ENCODE results near the gene STAB1. TPM values are rescaled to one million over a fixed set of nuclear protein-coding genes. Genes with fewer than 3 reads are reported as not detected.

STAB1 gene
- total RNA-seq, 2 donors from 2014 or later, result 1.7 to 4.9 TPM

GRCh38 chr3:52512727-52513126 is 17.6 kb downstream of the STAB1 start:
- no peak for ATAC-seq

GRCh38 chr3:52513281-52513680 is 18.1 kb downstream of the STAB1 start:
- no peaks in the 10 kb centered on the region for H3K27me3 Mint-ChIP-seq
- H3K36me3 Mint-ChIP-seq (ENCODE audit: low read depth), result no peaks in the 10 kb centered on the region
- H3K4me1 Mint-ChIP-seq, result no peaks in the 10 kb centered on the region
- ATAC-seq (no peak), DNase-seq (no peak)
- no peak overlapping the region for H3K27ac Mint-ChIP-seq
- no peaks in the 10 kb centered on the region for H3K9me3 ChIP-seq (ENCODE audit: control insufficient read depth, low read length, poor library complexity, severe bottlenecking)
- no peak overlapping the region for H3K4me3 Mint-ChIP-seq

More at GRCh38 chr3:52512727-52513126, 17.6 kb downstream of the STAB1 start:
- no peak for DNase-seq
- Mint-ChIP-seq H3K4me1 (no peaks in the 10 kb centered on the region), H3K27me3 (no peaks in the 10 kb centered on the region), H3K27ac (no peak overlapping the region), H3K36me3 (ENCODE audit: low read depth) (no peaks in the 10 kb centered on the region), H3K4me3 (no peak overlapping the region)
- no peaks in the 10 kb centered on the region for H3K9me3 ChIP-seq (ENCODE audit: control insufficient read depth, low read length, poor library complexity, severe bottlenecking)

- Mint-ChIP-seq H3K27me3 (no peaks in the 10 kb centered on the region), H3K27ac (no peak overlapping the region), H3K36me3 (ENCODE audit: low read depth) (no peaks in the 10 kb centered on the region), H3K4me1 (no peaks in the 10 kb centered on the region), H3K4me3 (no peak overlapping the region)
- ATAC-seq (no peak), DNase-seq (no peak)
- no peaks in the 10 kb centered on the region for H3K9me3 ChIP-seq (ENCODE audit: control insufficient read depth, low read length, poor library complexity, severe bottlenecking)
Observed at GRCh38 chr3:52514576-52514975, 19.4 kb downstream of the STAB1 start.

GRCh38 chr3:52515192-52515591 is 20.1 kb downstream of the STAB1 start:
- no peak for DNase-seq
- H3K4me3 Mint-ChIP-seq, result no peak overlapping the region
- no peaks in the 10 kb centered on the region for H3K27me3 Mint-ChIP-seq
- no peak overlapping the region for H3K27ac Mint-ChIP-seq
- no peaks in the 10 kb centered on the region for H3K9me3 ChIP-seq (ENCODE audit: control insufficient read depth, low read length, poor library complexity, severe bottlenecking)
- no peak for ATAC-seq
- H3K4me1 Mint-ChIP-seq, result no peaks in the 10 kb centered on the region
- no peaks in the 10 kb centered on the region for H3K36me3 Mint-ChIP-seq (ENCODE audit: low read depth)

GRCh38 chr3:52516509-52517195 is 21.5 kb downstream of the STAB1 start:
- no peaks in the 10 kb centered on the region for H3K9me3 ChIP-seq (ENCODE audit: control insufficient read depth, low read length, poor library complexity, severe bottlenecking)
- peaks cover 2% of the 10 kb centered on the region for H3K4me1 Mint-ChIP-seq
- ATAC-seq (no peak), DNase-seq (no peak)
- H3K27me3 Mint-ChIP-seq, result no peaks in the 10 kb centered on the region
- H3K36me3 Mint-ChIP-seq (ENCODE audit: low read depth), result no peaks in the 10 kb centered on the region
- H3K4me3 Mint-ChIP-seq, result no peak overlapping the region
- H3K27ac Mint-ChIP-seq, result no peak overlapping the region

GRCh38 chr3:52517796-52518722 is 22.9 kb downstream of the STAB1 start:
- H3K27ac Mint-ChIP-seq, result no peak overlapping the region

DNA sequence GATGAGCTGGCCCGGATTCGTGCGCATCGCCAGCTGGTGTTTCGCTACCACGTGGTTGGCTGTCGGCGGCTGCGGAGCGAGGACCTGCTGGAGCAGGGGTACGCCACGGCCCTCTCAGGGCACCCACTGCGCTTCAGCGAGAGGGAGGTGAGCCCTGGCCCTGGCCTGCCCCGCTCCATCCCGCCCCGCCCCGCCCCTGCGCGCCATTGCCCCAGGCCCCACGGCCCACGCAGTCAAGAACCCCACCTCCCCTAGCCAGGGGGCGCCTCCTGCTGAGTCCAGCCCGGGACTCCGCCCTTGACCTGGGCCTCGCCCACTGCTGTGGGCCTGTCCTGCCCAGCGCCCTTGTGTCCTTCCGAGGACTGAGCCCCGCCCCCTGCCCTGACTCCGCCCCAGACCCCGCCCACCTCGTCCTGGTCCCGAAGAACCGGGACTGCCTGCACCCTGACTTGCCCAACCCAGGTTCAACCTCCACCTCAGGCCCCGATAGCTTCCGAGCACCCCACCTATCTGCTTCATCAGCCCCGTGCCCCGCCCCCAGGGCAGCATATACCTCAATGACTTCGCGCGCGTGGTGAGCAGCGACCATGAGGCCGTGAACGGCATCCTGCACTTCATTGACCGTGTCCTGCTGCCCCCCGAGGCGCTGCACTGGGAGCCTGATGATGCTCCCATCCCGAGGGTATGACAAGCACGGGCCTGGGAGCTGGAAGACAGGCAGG is 23.7 kb downstream of the STAB1 start:
- Mint-ChIP-seq H3K27ac (no peak overlapping the region), H3K36me3 (ENCODE audit: low read depth) (no peaks in the 10 kb centered on the region), H3K4me1 (peaks cover 2% of the 10 kb centered on the region), H3K27me3 (no peaks in the 10 kb centered on the region), H3K4me3 (no peak overlapping the region)
- DNase-seq (no peak), ATAC-seq (no peak)
- no peaks in the 10 kb centered on the region for H3K9me3 ChIP-seq (ENCODE audit: control insufficient read depth, low read length, poor library complexity, severe bottlenecking)

More at GRCh38 chr3:52517796-52518722, 22.9 kb downstream of the STAB1 start:
- Mint-ChIP-seq H3K36me3 (ENCODE audit: low read depth) (no peaks in the 10 kb centered on the region), H3K4me1 (peaks cover 2% of the 10 kb centered on the region), H3K27me3 (no peaks in the 10 kb centered on the region), H3K4me3 (no peak overlapping the region)
- H3K9me3 ChIP-seq (ENCODE audit: control insufficient read depth, low read length, poor library complexity, severe bottlenecking), result no peaks in the 10 kb centered on the region
- ATAC-seq (no peak), DNase-seq (no peak)

DNA sequence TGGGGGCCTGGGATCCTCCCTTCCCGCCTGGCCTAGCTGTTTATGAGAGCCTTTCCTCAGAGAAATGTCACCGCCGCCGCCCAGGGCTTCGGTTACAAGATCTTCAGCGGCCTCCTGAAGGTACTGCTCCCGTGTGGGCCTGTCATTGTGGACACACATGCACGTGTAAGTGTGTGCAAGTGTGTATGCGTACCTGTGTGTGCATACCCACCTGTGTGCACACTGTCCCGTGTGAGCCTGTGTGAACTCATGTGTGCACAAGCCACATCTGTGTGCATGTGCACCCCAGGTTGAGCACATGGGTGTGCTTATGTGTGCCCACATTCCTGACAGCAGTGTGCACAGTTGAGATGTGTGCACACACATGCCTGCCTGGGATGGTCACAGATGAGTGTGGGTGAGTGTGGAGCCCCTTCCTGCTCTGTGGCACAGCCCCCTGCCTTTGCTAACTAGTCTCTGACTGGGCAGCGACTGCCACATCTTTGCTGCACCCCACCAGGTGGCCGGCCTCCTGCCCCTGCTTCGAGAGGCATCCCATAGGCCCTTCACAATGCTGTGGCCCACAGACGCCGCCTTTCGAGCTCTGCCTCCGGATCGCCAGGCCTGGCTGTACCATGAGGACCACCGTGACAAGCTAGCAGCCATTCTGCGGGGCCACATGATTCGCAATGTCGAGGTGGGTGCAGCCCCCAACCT is 24.5 kb downstream of the STAB1 start:
- Mint-ChIP-seq H3K36me3 (ENCODE audit: low read depth) (no peaks in the 10 kb centered on the region), H3K4me1 (peaks cover 2% of the 10 kb centered on the region), H3K27ac (no peak overlapping the region), H3K27me3 (no peaks in the 10 kb centered on the region), H3K4me3 (no peak overlapping the region)
- no peaks in the 10 kb centered on the region for H3K9me3 ChIP-seq (ENCODE audit: control insufficient read depth, low read length, poor library complexity, severe bottlenecking)
- ATAC-seq (no peak), DNase-seq (no peak)

- Mint-ChIP-seq H3K27me3 (no peaks in the 10 kb centered on the region), H3K4me3 (no peak overlapping the region), H3K27ac (no peak overlapping the region), H3K4me1 (peaks cover 2% of the 10 kb centered on the region), H3K36me3 (ENCODE audit: low read depth) (no peaks in the 10 kb centered on the region)
- DNase-seq, result no peak
- no peaks in the 10 kb centered on the region for H3K9me3 ChIP-seq (ENCODE audit: control insufficient read depth, low read length, poor library complexity, severe bottlenecking)
- no peak for ATAC-seq
Observed at GRCh38 chr3:52520141-52520667, 25.1 kb downstream of the STAB1 start.

DNA sequence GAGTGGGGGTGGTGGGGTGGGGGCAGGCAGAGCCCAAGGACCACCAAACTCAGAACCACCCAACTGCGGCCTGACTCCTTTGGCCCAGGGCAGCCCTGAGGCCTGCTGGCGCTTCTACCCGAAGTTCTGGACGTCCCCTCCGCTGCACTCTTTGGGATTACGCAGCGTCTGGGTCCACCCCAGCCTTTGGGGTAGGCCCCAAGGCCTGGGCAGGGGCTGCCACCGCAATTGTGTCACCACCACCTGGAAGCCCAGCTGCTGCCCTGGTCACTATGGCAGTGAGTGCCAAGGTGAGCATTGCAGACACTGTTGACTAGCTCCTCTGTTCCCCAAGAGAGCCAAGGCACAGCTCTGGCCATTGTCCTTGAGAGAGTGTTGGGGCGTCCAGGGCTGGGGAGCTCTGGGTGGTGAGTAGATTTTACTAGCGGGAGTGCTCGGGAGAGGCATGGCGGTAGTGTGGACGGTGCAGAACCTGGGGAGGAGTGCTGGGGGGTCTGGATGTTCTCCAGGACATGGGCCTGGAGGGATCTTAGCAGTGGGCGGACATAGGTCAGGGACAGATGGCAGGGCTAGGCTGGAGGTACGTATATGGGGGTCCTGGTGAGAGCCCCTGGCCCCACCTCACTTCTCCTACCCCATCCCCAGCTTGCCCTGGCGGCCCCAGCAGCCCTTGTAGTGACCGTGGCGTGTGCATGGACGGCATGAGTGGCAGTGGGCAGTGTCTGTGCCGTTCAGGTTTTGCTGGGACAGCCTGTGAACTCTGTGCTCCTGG is 25.8 kb downstream of the STAB1 start:
- no peak for ATAC-seq
- Mint-ChIP-seq H3K27ac (no peak overlapping the region), H3K4me3 (no peak overlapping the region), H3K27me3 (no peaks in the 10 kb centered on the region), H3K4me1 (peaks cover 2% of the 10 kb centered on the region), H3K36me3 (ENCODE audit: low read depth) (no peaks in the 10 kb centered on the region)
- no peaks in the 10 kb centered on the region for H3K9me3 ChIP-seq (ENCODE audit: control insufficient read depth, low read length, poor library complexity, severe bottlenecking)
- DNase-seq, result no peak

DNA sequence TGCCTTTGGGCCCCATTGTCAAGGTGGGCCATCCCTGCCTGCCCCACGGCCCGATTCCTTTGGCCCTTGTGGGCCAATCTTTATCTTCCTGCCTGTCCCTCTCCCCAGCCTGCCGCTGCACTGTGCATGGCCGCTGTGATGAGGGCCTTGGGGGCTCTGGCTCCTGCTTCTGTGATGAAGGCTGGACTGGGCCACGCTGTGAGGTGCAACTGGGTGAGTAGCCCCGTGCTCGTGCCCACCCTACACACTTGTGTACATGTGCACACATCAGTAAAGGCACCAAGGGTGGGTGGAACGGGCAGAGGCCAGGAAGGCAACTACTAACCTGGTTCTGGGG is 26.3 kb downstream of the STAB1 start:
- Mint-ChIP-seq H3K4me1 (peaks cover 2% of the 10 kb centered on the region), H3K36me3 (ENCODE audit: low read depth) (no peaks in the 10 kb centered on the region), H3K27ac (no peak overlapping the region), H3K4me3 (no peak overlapping the region), H3K27me3 (no peaks in the 10 kb centered on the region)
- no peaks in the 10 kb centered on the region for H3K9me3 ChIP-seq (ENCODE audit: control insufficient read depth, low read length, poor library complexity, severe bottlenecking)
- ATAC-seq, result no peak
- no peak for DNase-seq
